Loucy (cell line): Measurements from ENCODE around the gene ALPL.

Experiments
- CTCF ChIP-seq: fragments of 200-600 bp; sonication (generic); conservative IDR thresholded peaks from 2 replicates; pipeline ENCODE4 v1.5.1; 2014; ENCODE audit warnings: mild to moderate bottlenecking, antibody characterized with exemption, low read length
- EZH2phosphoT487 ChIP-seq: fragments of 200-600 bp; IDR thresholded peaks from 2 replicates; pipeline ENCODE4 v1.6.1; 2018; ENCODE audit warnings: antibody characterized with exemption, mild to moderate bottlenecking, moderate library complexity, borderline replicate concordance

- TF ChIP-seq CTCF = no peak
- no peak for TF ChIP-seq EZH2phosphoT487
These were observed 23.3 kb downstream of the ALPL start for GRCh38 chr1:21532496-21532895.
